Activated naive CD8-positive, alpha-beta T cell (primary cell): ENCODE data around the gene ADO.

Experiments
- H3K27ac Mint-ChIP-seq: one replicate; pipeline ENCODE4 v1.8.0; 2021; ENCODE audit warnings: mixed read lengths
- H3K27me3 Mint-ChIP-seq: one replicate; pipeline ENCODE4 v1.8.0; 2021; ENCODE audit warnings: mixed read lengths
- H3K36me3 Mint-ChIP-seq: one replicate; pipeline ENCODE4 v1.8.0; 2021; ENCODE audit warnings: mixed read lengths
- H3K4me1 Mint-ChIP-seq: one replicate; pipeline ENCODE4 v1.8.0; 2021; ENCODE audit warnings: low read depth, mixed read lengths
- H3K4me3 Mint-ChIP-seq: one replicate; pipeline ENCODE4 v1.8.0; 2021; ENCODE audit warnings: mild to moderate bottlenecking, mixed read lengths
- H3K9me3 Mint-ChIP-seq: one replicate; pipeline ENCODE4 v1.8.0; 2021; ENCODE audit warnings: low read depth, mixed read lengths

Gene ADO

GRCh38 chr10:62804356-62805230 is at the start of gene ADO:
Gene ADO, plus strand, starts transcription at chr10:62804720. Its CDS starts 340 bp downstream, at chr10:62805060.
- H3K36me3 Mint-ChIP-seq, result peaks cover 17% of the 10 kb centered on the region

DNA sequence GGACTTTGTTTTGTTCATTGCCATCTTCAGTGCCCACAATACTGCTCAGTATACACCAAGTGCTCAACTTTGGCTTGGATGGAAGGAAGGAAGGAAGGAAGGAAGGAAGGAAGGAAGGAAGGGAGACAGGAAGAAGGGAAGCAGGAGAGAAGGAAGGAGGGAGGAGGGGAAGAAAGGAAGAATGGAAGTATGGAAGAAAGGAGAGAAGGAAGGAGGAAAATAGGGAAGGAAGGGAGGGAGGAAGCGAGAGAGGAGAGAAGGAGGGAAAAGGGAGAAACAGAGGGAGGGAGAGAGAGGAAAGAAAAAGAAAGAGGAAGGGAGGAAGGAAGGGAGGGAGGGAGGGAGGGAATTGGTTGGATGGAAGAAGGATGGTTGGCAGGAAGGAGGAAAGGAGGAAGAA is 49.6 kb upstream of the ADO start:
- Mint-ChIP-seq H3K9me3 (no peaks in the 10 kb centered on the region), H3K4me1 (peaks cover 32% of the 10 kb centered on the region), H3K27ac (no peak overlapping the region), H3K27me3 (no peaks in the 10 kb centered on the region), H3K4me3 (peak overlapping the region; percentile 0), H3K36me3 (no peaks in the 10 kb centered on the region)

More at GRCh38 chr10:62804356-62805230, at the start of gene ADO:
- no peaks in the 10 kb centered on the region for H3K27me3 Mint-ChIP-seq
- peaks cover 41% of the 10 kb centered on the region for H3K4me1 Mint-ChIP-seq
- H3K4me3 Mint-ChIP-seq, result peak within 1 kb of the TSS; percentile 97
- H3K27ac Mint-ChIP-seq, result peak within 1 kb of the TSS; percentile 100
- no peaks in the 10 kb centered on the region for H3K9me3 Mint-ChIP-seq

DNA sequence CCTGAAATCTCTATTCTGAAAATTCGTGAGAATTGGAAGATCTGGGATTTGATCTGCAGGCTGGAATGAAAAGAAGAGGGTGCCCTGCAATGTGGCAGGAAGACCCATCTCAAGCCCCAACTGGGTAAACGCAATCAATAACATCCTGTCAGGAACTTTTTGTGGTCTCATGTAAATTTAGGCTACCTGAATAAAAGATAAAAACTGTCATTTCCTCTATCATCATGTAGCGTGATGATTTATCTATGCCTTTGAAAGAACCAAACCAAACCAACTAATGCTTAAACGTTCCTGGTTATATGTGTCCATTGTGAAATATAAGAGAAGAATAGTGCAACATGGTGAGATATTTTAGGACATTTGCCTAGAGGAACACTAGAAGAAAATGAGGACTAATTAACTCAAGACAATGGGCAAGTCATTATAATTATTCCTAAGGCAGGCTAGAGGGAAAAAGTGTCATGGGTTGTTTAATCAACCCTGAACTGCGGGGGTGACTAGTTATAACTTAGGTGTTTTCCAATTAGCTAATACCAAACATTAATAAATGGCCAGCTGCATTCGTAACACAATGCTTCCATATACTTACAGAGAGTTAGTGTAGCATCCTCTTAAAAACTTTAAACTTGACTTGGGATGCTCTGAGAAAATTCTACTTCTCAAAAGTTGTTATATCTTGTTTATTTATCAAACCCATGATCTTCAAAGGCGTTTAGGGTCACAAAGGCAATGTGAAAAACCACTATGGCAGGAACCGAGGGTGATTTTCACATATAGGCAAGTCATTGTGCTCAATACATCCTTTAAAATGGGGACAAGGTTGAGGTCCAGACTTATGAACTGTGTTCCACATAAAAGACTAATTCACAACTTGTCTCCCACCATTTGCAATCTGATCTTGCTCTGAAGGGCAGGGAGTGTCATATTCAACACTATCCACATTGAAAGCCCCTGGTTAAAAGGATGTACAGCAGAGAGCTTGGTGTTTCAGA is 48.6 kb upstream of the ADO start:
- Mint-ChIP-seq H3K27ac (peak overlapping the region; percentile 81), H3K4me1 (peaks cover 38% of the 10 kb centered on the region)

GRCh38 chr10:62759599-62760175 is 44.8 kb upstream of the ADO start:
- Mint-ChIP-seq H3K27me3 (no peaks in the 10 kb centered on the region), H3K36me3 (no peaks in the 10 kb centered on the region), H3K4me1 (peaks cover 41% of the 10 kb centered on the region), H3K9me3 (no peaks in the 10 kb centered on the region), H3K27ac (no peak overlapping the region), H3K4me3 (no peak overlapping the region)

More for the DNA sequence above, 48.6 kb upstream of the ADO start:
- Mint-ChIP-seq H3K36me3 (no peaks in the 10 kb centered on the region), H3K27me3 (no peaks in the 10 kb centered on the region), H3K9me3 (no peaks in the 10 kb centered on the region), H3K4me3 (peak overlapping the region; percentile 44)

- Mint-ChIP-seq H3K36me3 (no peaks in the 10 kb centered on the region), H3K9me3 (no peaks in the 10 kb centered on the region), H3K27me3 (no peaks in the 10 kb centered on the region), H3K27ac (no peak overlapping the region), H3K4me3 (no peak overlapping the region), H3K4me1 (peaks cover 34% of the 10 kb centered on the region)
These were observed 44.1 kb upstream of the ADO start for GRCh38 chr10:62760401-62760800.

GRCh38 chr10:62761115-62761514 is 43.4 kb upstream of the ADO start:
- Mint-ChIP-seq H3K9me3 (no peaks in the 10 kb centered on the region), H3K27me3 (no peaks in the 10 kb centered on the region), H3K4me3 (peak overlapping the region; percentile 23), H3K27ac (peak overlapping the region; percentile 70), H3K36me3 (no peaks in the 10 kb centered on the region), H3K4me1 (peaks cover 34% of the 10 kb centered on the region)

GRCh38 chr10:62763155-62763554 is 41.4 kb upstream of the ADO start:
- Mint-ChIP-seq H3K4me1 (peaks cover 27% of the 10 kb centered on the region), H3K36me3 (no peaks in the 10 kb centered on the region), H3K27me3 (no peaks in the 10 kb centered on the region), H3K9me3 (no peaks in the 10 kb centered on the region), H3K4me3 (no peak overlapping the region), H3K27ac (no peak overlapping the region)

- Mint-ChIP-seq H3K27me3 (no peaks in the 10 kb centered on the region), H3K27ac (no peak overlapping the region), H3K36me3 (no peaks in the 10 kb centered on the region), H3K9me3 (no peaks in the 10 kb centered on the region), H3K4me3 (no peak overlapping the region), H3K4me1 (peaks cover 28% of the 10 kb centered on the region)
These were observed 40.5 kb upstream of the ADO start for GRCh38 chr10:62764011-62764410.

- H3K27ac Mint-ChIP-seq, result no peak overlapping the region
These were observed 38.8 kb upstream of the ADO start for GRCh38 chr10:62765726-62766125.

GRCh38 chr10:62766386-62766785 is 38.1 kb upstream of the ADO start:
- H3K27me3 Mint-ChIP-seq, result no peaks in the 10 kb centered on the region
- no peaks in the 10 kb centered on the region for H3K36me3 Mint-ChIP-seq
- H3K4me1 Mint-ChIP-seq, result peaks cover 26% of the 10 kb centered on the region
- no peak overlapping the region for H3K27ac Mint-ChIP-seq
- no peaks in the 10 kb centered on the region for H3K9me3 Mint-ChIP-seq
- no peak overlapping the region for H3K4me3 Mint-ChIP-seq

More at GRCh38 chr10:62765726-62766125, 38.8 kb upstream of the ADO start:
- Mint-ChIP-seq H3K4me3 (no peak overlapping the region), H3K4me1 (peaks cover 33% of the 10 kb centered on the region), H3K27me3 (no peaks in the 10 kb centered on the region), H3K9me3 (no peaks in the 10 kb centered on the region), H3K36me3 (no peaks in the 10 kb centered on the region)

- Mint-ChIP-seq H3K27ac (no peak overlapping the region), H3K4me1 (peaks cover 26% of the 10 kb centered on the region), H3K4me3 (no peak overlapping the region), H3K36me3 (no peaks in the 10 kb centered on the region), H3K27me3 (peaks cover 2% of the 10 kb centered on the region), H3K9me3 (peaks cover 4% of the 10 kb centered on the region)
These were observed 34.8 kb upstream of the ADO start for GRCh38 chr10:62769574-62770242.

- peaks cover 22% of the 10 kb centered on the region for H3K4me1 Mint-ChIP-seq
- no peak overlapping the region for H3K27ac Mint-ChIP-seq
- peaks cover 2% of the 10 kb centered on the region for H3K27me3 Mint-ChIP-seq
- no peaks in the 10 kb centered on the region for H3K36me3 Mint-ChIP-seq
- no peak overlapping the region for H3K4me3 Mint-ChIP-seq
- H3K9me3 Mint-ChIP-seq, result peaks cover 4% of the 10 kb centered on the region
These were observed 32.1 kb upstream of the ADO start for GRCh38 chr10:62772186-62772974.

DNA sequence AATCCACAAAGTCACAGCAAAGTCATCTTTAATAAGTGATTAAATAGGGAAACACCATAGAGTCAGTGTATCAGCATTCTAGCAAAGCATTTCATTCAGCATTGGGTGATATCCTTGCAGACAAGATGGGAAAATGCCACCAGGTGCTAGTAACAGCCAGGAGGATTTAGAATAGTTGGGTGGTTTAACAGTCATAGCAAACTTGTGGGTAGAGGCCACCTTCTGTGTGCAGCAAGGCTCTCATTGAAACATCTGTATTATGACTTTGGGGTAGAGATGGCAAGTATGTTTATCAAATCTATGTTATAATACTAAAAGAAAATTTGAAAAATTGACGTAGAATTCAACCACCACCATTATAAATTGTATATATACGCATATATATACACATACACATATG is 26.4 kb upstream of the ADO start:
- Mint-ChIP-seq H3K36me3 (no peaks in the 10 kb centered on the region), H3K27me3 (peaks cover 2% of the 10 kb centered on the region), H3K4me3 (no peak overlapping the region), H3K9me3 (peaks cover 4% of the 10 kb centered on the region), H3K27ac (peak overlapping the region; percentile 11), H3K4me1 (peaks cover 43% of the 10 kb centered on the region)
